Tibial nerve (tissue), 3 donors: ENCODE data around the gene RFFL.

Source experiments
- CTCF ChIP-seq, 5 experiments: fragments of 200-600 bp in 3 of 5; fragments of 450-650 bp in 2 of 5; sonication (generic) in 3 of 5; IDR thresholded peaks; one replicate each; pipeline ENCODE4 v1.5.1; 2016 to 2019; ENCODE audit warnings: antibody characterized with exemption in 5 of 5, mild to moderate bottlenecking in 3 of 5, moderate library complexity in 2 of 5
- POLR2A ChIP-seq, 2 donors: fragments of 450-650 bp; IDR thresholded peaks; one replicate each; pipeline ENCODE4 v1.6.1; 2017; ENCODE audit warnings: antibody characterized with exemption in 2 of 2, mild to moderate bottlenecking in 2 of 2, moderate library complexity in 2 of 2

- TF ChIP-seq CTCF (IDR thresholded peaks at IDR 0.05) (no peak), POLR2A (IDR thresholded peaks at IDR 0.05) (no peak)
Measured at GRCh38 chr17:34999456-34999855, 64.1 kb downstream of the RFFL start.
